Vagina (tissue), 2 donors: ENCODE measurements around the gene ZNF775.

ENCODE experiments used
- POLR2A ChIP-seq, 2 donors: fragments of 450-650 bp; IDR thresholded peaks; one replicate each; pipeline ENCODE4 v1.6.1; 2017; ENCODE audit warnings: antibody characterized with exemption in 2 of 2, mild to moderate bottlenecking in 2 of 2, moderate library complexity in 2 of 2
- POLR2AphosphoS5 ChIP-seq, 2 donors: sonication (generic); formaldehyde crosslinking; IDR thresholded peaks; one replicate each; pipeline ENCODE4 v1.9.0; 2017; ENCODE audit warnings: antibody characterized with exemption in 2 of 2, mild to moderate bottlenecking in 2 of 2, low read depth in 1 of 2; ENCODE audit not compliant: insufficient read depth in 1 of 2
- TF ChIP-seq, protein P1 (sequence below), 3 experiments: fragments of 450-650 bp in 2 of 3; fragments of 200-600 bp in 1 of 3; sonication (generic) in 1 of 3; IDR thresholded peaks; one replicate each; pipeline ENCODE4 v1.5.1; 2017 to 2019; ENCODE audit warnings: antibody characterized with exemption in 3 of 3, mild to moderate bottlenecking in 2 of 3, moderate library complexity in 2 of 3

DNA sequence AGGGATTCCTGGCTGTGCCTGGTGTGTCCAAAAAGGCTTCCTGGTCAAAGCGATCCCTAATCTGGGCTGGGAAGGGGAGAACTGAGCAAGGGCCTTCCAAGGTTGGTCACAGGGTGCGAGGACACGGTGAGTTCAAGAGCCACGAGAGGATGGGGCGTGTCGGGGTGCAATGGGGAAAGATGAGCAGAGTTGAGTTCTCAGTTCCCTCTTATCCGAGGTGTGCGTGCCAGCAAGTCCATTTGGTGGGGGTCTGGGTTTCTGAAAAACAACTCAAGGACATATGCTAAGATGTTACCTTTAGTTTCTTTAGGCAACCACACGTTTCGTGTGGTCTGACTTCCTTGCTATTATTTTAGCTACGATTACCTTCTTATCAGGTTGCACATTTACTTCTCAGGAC, 1.3 kb downstream of the ZNF775 start:
- TF ChIP-seq, protein P1, sequence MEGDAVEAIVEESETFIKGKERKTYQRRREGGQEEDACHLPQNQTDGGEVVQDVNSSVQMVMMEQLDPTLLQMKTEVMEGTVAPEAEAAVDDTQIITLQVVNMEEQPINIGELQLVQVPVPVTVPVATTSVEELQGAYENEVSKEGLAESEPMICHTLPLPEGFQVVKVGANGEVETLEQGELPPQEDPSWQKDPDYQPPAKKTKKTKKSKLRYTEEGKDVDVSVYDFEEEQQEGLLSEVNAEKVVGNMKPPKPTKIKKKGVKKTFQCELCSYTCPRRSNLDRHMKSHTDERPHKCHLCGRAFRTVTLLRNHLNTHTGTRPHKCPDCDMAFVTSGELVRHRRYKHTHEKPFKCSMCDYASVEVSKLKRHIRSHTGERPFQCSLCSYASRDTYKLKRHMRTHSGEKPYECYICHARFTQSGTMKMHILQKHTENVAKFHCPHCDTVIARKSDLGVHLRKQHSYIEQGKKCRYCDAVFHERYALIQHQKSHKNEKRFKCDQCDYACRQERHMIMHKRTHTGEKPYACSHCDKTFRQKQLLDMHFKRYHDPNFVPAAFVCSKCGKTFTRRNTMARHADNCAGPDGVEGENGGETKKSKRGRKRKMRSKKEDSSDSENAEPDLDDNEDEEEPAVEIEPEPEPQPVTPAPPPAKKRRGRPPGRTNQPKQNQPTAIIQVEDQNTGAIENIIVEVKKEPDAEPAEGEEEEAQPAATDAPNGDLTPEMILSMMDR (IDR thresholded peaks at IDR 0.05): no peak
- TF ChIP-seq POLR2AphosphoS5 (IDR thresholded peaks at IDR 0.05; ENCODE audit: insufficient read depth in 1 of 2, low read depth in 1 of 2): no peak
- TF ChIP-seq POLR2A (IDR thresholded peaks at IDR 0.05): no peak
